ENCODE measurements around the gene FGF4. TPM values are rescaled to one million over a fixed set of nuclear protein-coding genes. Genes with fewer than 3 reads are reported as not detected.
A peak's percentile ranks its signal among the peaks of the same experiment; 100 is the strongest.

Gene FGF4
- total RNA-seq, 4 donors from 2014 or later = 1.8 to 17.3 (median 3.7) TPM

DNA sequence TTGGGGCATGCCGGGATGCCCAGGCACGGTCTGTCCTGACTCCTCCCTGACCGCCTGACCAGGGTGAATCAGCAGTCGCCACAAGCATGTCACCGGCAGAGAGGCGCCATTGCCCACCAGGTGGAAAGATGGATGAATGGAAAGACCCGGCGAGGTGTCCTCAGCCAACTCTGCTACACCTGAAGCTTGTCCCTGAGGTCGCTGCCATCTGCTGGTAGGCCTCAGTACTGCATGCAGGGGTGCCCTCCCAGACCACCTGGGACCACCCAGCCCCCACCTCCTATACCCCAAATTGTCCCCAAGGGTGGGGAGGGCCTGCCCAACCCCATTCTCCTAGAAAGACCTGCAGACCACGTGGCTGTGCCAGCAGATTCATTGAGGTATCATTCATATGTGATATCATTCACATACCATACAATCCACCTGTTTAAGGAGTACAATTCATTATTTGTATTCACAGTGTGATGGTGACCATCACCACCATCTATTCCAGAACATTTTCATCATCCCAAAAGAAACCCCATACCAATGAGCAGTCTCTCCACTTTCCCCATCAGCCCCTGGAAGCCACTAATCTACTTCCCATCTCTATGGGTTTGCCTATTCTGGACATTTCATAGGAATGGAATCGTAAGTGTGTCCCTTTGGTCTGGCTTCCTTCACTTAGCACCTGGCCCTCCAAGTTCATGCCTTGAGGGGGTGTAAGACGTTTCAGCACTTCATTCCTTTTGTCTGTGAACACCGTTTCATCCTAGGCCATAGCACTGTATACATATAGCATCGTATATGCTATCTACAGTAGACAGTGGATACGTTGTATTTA lies 26.6 kb upstream of the FGF4 start:
- no peak for TF ChIP-seq EP300 (IDR thresholded peaks at IDR 0.05)
- no peak for TF ChIP-seq POLR2A (IDR thresholded peaks at IDR 0.05)
- TF ChIP-seq, protein P1, sequence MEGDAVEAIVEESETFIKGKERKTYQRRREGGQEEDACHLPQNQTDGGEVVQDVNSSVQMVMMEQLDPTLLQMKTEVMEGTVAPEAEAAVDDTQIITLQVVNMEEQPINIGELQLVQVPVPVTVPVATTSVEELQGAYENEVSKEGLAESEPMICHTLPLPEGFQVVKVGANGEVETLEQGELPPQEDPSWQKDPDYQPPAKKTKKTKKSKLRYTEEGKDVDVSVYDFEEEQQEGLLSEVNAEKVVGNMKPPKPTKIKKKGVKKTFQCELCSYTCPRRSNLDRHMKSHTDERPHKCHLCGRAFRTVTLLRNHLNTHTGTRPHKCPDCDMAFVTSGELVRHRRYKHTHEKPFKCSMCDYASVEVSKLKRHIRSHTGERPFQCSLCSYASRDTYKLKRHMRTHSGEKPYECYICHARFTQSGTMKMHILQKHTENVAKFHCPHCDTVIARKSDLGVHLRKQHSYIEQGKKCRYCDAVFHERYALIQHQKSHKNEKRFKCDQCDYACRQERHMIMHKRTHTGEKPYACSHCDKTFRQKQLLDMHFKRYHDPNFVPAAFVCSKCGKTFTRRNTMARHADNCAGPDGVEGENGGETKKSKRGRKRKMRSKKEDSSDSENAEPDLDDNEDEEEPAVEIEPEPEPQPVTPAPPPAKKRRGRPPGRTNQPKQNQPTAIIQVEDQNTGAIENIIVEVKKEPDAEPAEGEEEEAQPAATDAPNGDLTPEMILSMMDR (IDR thresholded peaks at IDR 0.05) = peak in 3 of 5 experiments; percentile 29 to 43 (median 29)
- Histone ChIP-seq H3K9me3 (peaks cover 0 to 9% (median 0%) of the 10 kb centered on the region in 4 donors), H3K27me3 (no peaks in the 10 kb centered on the region), H3K27ac (no peak overlapping the region), H3K36me3 (no peaks in the 10 kb centered on the region), H3K4me3 (no peak overlapping the region), H3K4me1 (no peaks in the 10 kb centered on the region)
- no peak for DNase-seq (ENCODE audit: low spot score in 2 of 2)
- 26 to 34% methylated on average over 15 of the region's 15 CpGs for WGBS, 2 donors

DNA sequence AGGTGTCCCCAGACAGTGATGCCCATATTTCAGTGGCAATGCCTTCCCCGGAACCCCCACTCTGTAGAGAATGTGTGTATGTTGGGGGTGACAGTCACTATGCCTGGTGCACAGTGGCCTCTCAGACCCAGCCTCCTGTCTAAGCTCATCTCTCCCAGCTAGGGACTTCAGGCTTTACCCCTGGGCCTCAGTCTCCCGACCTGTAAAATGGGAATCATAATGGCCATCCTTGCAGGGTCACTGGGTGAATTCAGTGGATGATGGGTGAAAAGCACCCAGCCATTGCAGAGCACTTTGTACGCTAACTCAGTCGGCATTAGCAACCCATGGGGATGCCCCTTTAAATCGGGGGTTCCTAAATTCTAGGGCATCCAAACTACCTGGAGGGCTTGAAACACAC lies 25.1 kb upstream of the FGF4 start:
- no peak for DNase-seq (ENCODE audit: low spot score in 2 of 2)
- H3K4me3 ChIP-seq = no peak overlapping the region
- H3K4me1 ChIP-seq = no peaks in the 10 kb centered on the region
- H3K27ac ChIP-seq = no peak overlapping the region
- peaks cover 0 to 9% (median 0%) of the 10 kb centered on the region in 4 donors for H3K9me3 ChIP-seq
- H3K36me3 ChIP-seq = no peaks in the 10 kb centered on the region
- no peaks in the 10 kb centered on the region for H3K27me3 ChIP-seq
- WGBS, 2 donors = 96 to 97% methylated on average over 5 of the region's 5 CpGs
- TF ChIP-seq EP300 (IDR thresholded peaks at IDR 0.05) = no peak
- TF ChIP-seq POLR2A (IDR thresholded peaks at IDR 0.05) = no peak
- TF ChIP-seq, protein P1 (IDR thresholded peaks at IDR 0.05) = no peak

DNA sequence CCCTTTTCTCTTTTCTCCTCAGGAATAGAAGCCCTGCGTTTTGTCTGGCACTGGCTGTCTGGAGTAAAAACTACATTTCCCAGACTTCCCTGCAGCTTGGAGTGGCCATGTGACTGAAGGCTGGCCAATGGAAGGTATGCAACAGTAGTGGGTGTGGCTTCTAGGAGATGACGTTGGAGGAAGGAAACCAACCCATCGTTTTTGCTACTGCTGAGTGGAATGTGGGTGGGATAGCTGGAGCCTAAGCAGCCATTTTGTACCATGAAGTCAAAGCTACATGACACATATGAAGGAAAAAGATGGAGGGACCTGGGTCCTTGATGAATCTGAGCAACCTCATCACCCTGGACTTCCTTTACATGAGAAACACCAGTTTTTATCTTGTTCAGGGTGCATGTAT lies 24.4 kb upstream of the FGF4 start:
- TF ChIP-seq POLR2A (IDR thresholded peaks at IDR 0.05) (no peak), EP300 (IDR thresholded peaks at IDR 0.05) (no peak)
- TF ChIP-seq, protein P1 (IDR thresholded peaks at IDR 0.05) = no peak
- Histone ChIP-seq H3K4me3 (no peak overlapping the region), H3K27me3 (no peaks in the 10 kb centered on the region), H3K27ac (no peak overlapping the region), H3K4me1 (no peaks in the 10 kb centered on the region), H3K9me3 (peaks cover 0 to 9% (median 0%) of the 10 kb centered on the region in 4 donors), H3K36me3 (no peaks in the 10 kb centered on the region)
- WGBS, 2 donors = 26 to 29% methylated on average over 3 of the region's 3 CpGs
- DNase-seq (ENCODE audit: low spot score in 2 of 2) = no peak

DNA sequence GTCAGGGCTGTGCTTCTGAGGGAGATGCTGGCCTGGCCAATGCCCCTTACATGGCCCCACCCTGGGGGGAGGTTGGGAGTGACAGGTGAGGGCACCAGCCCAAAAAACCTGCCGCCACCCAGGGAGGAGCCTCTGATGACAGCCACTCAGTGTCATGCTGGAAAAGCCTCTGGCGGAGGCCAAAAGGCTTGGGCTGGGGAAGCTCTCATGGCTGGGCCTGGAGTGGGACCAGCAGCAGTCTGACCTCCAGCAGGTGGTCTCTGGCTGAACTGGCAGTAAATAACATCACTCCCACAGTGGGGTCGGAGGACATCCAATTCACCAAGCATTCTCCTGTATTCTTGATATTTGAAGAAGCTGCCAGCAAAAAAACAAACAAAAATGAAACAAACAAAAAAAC lies 24.0 kb upstream of the FGF4 start:
- 90 to 92% methylated on average over 2 to 3 of the region's 3 CpGs for WGBS, 2 donors
- Histone ChIP-seq H3K27me3 (no peaks in the 10 kb centered on the region), H3K36me3 (no peaks in the 10 kb centered on the region), H3K27ac (no peak overlapping the region), H3K4me3 (no peak overlapping the region), H3K4me1 (no peaks in the 10 kb centered on the region), H3K9me3 (peaks cover 0 to 9% (median 0%) of the 10 kb centered on the region in 4 donors)
- DNase-seq (ENCODE audit: low spot score in 2 of 2) = no peak
- TF ChIP-seq POLR2A (IDR thresholded peaks at IDR 0.05) = no peak
- TF ChIP-seq, protein P1 (IDR thresholded peaks at IDR 0.05) = no peak
- no peak for TF ChIP-seq EP300 (IDR thresholded peaks at IDR 0.05)

DNA sequence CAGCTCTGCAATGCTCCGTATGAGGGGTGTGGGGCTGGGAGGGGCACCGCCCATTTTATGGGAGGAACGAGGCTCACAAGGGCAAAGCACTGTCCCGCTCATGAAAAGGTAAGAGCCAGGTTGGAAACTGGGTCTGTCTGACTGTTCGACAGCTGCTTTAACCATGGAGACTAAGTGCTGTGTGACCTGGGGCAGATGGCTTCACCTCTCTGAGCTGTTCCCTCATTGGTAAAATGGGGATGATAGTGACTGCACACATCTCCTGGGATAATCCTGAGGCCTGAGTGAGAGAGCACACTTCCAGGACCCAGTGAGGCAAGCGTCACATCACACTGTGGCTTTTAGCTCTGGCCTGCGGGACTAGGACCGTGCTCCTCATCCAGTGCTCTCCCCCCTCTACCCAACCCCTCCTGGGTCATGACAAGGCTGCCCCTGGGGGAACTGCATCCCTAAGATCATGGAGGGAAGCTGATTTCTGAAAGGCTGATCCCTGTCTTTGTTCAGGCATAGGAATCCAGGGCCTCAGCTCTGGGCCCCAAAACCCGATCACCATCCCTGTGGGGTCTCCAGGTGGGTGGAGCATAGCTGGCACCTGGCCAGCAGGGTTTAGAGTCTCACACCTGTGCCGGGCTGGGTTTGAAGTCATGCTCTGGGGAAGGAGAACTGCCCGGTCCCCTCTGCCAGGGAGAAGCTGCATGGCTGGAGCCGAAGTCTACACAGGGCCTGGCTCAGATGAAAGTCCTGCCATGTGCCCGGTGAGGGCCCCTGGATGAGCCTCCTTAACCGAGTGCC lies 22.8 kb upstream of the FGF4 start:
- no peaks in the 10 kb centered on the region for H3K4me1 ChIP-seq
- no peaks in the 10 kb centered on the region for H3K36me3 ChIP-seq
- WGBS, 2 donors = 75 to 78% methylated on average over 11 to 14 of the region's 14 CpGs
- DNase-seq (ENCODE audit: low spot score in 2 of 2) = no peak
- peaks cover 0 to 12% (median 0%) of the 10 kb centered on the region in 4 donors for H3K9me3 ChIP-seq
- H3K27ac ChIP-seq = no peak overlapping the region
- TF ChIP-seq EP300 (IDR thresholded peaks at IDR 0.05) (no peak), POLR2A (IDR thresholded peaks at IDR 0.05) (no peak)
- TF ChIP-seq, protein P1 (IDR thresholded peaks at IDR 0.05) = no peak
- no peaks in the 10 kb centered on the region for H3K27me3 ChIP-seq
- H3K4me3 ChIP-seq = no peak overlapping the region
